GM19099 (cell line): Measurements from ENCODE around the gene CAMK1D.

ENCODE experiments used
- POLR2A ChIP-seq: IDR thresholded peaks from 3 replicates; pipeline ENCODE4 v1.6.1; 2011; ENCODE audit warnings: low read depth; ENCODE audit not compliant: insufficient read length; ENCODE audit errors: extremely low read depth

CAMK1D gene

DNA sequence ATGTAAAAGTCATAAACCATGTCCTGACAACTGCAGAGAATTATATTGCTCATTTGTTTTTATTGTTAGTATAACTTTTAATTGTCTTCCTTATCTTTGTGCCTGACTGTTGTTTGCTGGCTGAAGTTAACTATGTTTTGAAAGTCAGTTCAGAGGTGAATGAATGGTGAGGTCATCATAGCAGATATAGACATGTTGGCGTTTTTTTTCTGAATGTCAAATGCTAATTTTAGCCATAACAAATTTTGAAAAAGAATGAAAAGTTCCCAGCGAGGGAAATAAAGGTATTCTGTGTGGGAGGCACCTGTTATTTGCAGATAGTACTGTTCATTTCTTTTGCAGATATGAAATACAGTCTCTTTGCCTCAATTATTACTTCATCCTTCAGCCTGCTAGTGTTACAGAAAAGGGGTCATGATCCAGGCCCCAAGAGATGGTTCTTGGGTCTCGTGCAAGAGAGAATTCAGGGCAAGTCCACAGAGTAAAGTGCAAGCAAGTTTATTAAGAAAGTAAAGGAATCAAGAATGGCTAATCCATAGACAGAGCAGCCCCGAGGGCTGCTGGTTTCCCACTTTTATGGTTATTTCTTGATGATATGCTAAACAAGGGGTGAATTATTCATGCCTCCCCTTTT is 96.5 kb downstream of the CAMK1D start:
- TF ChIP-seq POLR2A, result no peak

DNA sequence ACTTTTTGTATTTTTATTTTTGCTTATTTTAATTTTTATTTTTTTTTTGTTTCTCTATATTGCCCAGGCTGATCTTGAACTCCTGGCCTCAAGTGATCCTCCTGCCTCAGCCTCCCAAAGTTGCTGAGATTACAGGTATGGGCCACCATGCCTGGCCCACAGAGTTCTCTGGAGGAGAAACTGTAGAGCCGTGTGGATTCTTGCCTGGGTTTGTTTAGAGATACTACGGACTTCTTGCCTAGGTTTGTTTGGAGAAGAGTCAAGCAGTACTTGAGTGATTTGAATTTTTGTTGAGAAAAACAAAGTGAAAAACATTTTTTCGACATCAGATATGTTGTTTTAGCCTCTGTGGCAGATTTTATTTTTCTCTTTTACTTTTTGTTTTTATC is 99.0 kb downstream of the CAMK1D start:
- no peak for TF ChIP-seq POLR2A

DNA sequence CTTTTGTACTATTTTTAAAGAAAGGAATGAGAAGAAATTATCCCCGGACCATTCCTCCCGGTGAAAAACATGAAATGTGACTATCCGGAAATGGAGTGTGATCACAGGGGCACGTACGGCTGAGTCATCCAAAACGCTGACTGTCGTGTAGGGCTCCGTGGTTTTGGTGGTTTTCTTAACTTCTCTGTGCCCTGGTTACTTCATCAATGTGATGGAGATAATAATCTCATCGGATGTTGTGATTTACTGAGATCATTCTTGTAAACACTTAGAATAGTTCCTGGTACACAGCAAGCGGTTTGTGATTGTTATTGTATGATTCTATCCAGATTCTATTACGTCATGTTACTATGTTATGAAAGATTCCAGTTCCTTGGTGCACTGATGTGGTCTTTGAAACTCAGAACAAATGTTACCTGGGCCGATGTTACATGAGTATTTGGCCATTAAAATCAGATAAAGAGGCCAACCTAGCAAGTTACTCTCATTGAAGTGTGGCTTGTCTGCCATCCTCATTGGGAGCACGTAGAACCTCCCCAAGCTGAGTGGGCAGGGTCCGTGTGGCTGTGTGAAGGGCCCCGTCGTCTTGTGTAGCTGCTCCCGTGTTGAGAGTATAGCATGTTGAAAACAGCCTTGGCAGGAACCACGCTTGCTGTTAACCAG is 99.5 kb downstream of the CAMK1D start:
- TF ChIP-seq POLR2A, result no peak

DNA sequence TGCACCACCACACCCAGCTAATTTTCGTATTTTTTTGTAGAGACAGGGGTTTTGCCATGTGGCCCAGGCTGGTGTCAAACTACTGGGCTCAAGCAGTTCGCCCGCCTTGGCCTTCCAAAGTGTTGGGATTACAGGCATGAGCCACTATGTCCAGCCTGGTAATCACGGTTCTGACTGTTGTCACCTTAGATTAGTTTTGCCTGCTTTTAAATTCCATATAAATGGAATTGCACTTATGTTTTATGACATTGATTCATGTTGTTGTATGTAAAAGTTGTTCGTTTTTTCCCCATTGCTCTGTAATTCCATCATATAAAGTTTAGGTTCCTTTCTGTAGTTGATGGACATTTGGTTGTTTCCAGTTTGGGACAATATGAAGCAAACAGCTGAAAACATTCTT is 106.0 kb downstream of the CAMK1D start:
- TF ChIP-seq POLR2A, result no peak

DNA sequence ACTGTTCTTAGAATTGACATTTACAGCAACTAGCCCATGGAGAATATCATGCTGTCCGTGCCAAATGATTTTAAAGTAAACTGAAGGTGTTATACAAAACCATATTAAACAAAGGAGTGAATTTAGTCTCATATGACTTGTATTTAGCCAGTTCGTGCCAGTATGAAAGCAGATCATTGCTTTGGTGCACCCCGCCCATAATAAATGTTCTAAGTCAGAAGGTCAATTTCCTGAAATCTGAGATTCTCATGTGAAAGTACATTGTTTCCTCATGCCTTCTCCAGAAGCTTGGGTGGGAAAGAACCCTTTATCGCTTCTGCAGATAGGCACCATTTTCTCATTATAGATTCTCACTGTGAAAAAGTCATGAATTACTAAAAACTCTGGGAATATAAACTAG is 106.4 kb downstream of the CAMK1D start:
- TF ChIP-seq POLR2A, result no peak

DNA sequence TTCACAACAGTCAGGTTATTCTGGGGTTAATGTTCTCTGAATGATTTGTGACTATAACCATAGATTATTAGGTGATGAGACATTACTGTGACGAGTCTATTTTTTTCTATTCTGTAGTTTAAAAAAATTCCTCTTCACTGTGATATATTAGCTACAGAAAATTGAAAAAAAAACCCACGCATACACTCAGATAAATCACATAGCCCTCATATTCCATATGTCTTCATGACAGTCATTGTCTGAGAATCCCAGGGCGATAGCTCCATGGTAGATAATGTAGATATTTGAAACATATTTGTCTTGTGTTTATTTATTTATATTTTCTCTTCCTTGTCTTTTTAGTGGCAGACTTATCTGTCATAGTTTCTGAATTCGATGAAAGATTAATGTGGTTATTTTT is 110.0 kb downstream of the CAMK1D start:
- no peak for TF ChIP-seq POLR2A

DNA sequence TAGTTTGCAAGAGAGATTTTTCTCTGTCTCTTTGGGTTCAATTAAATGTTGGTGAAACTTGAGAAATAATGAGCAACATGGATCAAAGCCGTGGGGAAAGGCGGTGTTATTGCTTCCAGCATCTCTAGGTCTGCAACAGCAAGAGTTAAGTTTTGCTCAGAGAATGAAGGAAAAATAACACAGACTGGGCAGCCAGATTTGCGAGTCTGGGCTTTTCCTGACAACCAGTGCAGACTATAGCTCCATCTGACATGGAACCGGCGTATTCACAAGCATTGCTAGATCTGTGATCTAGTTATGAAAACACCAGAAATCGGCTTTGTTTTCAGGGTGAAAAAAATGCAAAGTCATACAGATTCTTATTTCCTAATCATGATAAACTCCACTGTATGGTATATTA is 110.4 kb downstream of the CAMK1D start:
- no peak for TF ChIP-seq POLR2A

DNA sequence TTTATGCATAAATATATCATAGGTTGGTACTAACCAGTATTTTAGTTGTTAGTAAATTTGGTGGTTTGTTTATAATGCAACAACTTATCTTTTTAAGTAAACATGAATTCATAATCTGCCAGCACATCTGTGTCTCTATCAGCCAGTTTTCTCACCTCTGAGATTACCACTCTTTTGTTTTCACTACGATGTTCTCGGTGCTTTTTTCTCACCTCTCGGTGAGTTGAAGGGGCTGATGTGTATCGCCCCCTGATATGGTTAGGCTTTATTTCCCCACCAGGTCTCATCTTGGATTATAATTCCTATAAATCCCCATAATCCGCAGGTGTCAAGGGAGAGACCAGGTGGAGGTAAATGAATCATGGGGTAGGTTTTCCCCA is 114.1 kb downstream of the CAMK1D start:
- TF ChIP-seq POLR2A, result no peak

DNA sequence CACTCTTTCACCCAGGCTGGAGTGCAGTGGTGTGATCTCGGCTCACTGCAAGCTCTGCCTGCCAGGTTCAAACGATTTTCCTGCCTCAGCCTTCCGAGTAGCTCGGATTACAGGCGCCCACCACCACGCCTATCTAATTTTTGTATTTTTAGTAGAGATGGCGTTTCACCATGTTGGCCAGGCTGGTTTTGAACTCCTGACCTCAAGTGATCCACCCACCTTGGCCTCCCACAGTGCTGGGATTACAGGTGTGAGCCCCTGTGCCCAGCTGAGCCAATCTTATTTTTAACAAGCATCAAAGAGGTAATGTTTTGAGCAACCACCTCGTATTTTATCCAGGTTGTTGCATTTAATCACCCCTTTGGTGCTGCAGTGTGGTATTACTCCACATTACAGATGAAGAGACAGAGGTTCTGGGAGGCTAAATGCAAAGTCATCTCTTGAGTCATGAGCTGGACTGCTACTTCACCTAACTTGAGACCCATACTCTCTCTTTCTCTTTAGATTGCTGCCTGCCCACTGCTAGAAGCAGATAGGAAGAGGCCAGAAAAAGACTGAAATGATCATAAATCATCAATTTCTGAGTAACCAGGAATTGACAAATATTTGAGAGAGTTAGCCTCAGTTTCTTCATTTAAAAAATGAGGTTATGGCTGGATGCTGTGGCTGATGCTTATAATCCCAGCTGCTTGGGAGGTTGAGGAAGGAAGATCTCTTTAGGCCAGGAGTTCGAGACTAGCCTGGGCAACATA is 116.2 kb downstream of the CAMK1D start:
- no peak for TF ChIP-seq POLR2A

DNA sequence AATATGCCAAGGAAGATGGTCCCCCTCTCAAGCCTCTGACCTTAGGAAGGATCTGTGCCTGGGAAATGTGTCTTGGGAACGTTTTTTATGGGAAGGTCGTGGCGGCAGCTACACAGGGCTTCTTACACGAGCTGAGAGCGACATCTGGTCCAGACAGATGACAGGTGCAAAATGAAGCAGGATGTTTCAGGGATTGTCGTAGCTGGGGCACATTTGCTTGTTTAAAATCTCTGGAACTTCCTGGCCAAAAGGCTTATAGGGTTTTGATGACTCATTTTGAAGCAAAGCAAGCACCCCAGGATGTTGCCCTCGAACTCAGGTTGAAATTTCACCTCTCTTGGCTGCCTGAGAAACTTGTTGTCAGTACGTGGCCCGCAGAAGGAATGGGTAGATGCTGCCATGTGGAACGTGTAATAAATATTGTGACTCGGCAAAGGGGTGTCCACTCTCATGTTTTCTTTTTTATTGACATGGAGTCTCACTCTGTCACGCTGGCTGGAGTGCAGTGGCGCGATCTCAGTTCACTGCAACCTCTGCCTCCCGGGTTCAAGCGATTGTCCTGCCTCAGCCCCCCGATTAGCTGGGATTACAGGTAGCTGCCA is 117.5 kb downstream of the CAMK1D start:
- TF ChIP-seq POLR2A, result no peak

DNA sequence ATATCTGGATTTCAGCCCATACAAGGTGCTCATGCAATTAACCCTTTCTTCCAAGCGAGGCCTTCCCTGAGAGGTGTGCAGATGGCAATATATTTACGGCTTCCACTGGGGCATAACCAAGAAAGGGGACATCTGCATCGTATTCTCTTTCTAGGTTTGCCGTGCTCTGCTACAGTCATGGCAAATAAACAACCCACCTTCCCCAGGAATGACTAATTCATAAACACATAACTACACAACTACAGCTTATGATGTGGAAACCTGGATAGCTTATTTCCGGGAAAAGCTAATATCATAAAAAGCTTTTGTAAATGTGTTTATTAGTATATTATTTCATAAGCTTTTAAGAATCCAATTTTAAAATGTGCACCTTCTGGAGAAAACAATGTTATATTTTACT is 120.0 kb downstream of the CAMK1D start:
- no peak for TF ChIP-seq POLR2A

DNA sequence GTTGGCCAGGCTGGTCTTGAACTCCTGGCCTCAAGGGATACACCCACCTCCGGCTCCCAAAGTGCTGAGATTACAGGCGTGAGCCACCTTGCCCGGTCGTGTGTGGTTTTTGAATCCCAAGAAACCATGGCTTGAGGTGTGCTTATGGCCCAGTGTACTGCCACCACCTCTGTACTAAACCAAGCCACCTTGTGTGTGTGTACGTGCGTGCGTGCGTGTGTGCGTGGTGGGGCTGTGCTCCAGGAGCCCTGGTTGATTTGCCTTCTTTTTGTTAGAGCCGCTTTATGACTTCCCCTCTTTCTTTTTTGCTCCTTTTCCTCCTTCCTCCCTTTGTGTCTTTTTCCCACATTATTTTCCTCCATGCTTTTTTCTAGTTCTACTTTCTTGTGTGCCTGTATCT is 121.4 kb downstream of the CAMK1D start:
- TF ChIP-seq POLR2A, result no peak

DNA sequence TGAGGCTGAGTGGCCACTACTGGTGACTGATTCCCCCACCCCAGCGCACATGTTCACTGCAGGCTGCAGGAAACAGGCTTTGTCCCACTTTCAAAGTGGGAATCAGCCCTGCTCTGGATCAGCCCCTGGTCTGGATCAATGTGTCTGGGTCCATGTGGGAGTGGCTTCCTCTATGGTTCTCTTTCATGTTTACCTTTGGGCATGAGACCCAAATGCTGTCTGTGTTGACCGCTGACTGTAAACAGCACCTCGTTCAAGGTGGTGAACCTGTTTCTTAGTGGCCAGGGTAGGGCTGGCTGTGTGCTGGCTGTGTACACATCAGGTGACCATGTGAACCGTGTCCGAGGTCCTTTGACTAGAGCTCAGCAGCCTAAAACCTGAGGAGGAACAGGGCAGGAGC is 121.8 kb downstream of the CAMK1D start:
- no peak for TF ChIP-seq POLR2A

DNA sequence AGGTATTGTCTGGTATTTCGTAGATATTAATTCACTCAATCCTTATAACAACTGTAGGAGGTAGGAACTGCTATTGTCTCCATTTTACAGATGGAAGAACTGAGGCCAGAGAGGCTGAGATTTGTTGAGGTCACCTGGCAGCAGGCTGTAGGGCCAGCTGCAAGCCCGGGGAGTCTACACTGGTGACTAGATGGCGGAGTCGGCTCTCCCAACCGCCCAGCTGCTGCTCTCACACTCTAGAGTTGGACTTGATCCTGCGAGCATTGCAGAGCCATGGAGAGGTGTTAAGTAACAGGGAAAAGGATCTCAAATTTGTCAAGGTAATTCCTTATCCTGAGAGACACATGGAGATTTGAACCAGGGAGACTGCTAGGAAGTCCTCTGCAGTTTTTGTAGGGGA is 124.1 kb downstream of the CAMK1D start:
- no peak for TF ChIP-seq POLR2A

DNA sequence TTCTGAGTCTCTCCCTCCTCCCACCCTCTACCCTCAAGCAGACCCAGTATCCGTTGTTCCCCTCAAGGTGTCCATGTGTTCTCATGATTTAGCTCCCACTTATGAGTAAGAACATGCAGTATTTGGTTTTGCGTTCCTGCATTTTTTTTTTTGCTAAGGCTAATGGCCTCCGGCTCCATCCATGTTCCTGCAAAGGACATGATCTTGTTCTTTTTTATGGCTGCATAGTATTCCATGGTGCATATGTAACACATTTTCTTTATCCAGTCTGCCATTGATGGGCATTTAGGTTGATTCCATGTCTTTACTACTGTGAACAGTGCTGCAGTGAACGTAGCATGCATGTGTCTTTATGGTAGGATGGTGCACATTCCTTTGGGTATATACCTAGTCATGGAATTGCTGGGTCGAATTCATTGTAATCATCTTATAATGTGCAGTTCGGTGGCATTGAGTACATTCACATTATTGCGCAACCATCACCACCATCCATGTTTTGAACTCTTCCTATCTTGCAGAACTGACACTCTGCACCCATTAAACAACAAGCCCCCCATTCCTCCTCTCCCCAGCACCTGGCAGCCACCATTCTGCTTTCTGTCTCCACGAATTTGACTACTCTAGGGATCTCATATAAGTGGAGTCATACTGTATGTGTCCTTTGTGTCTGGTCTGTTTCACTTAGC is 125.5 kb downstream of the CAMK1D start:
- no peak for TF ChIP-seq POLR2A
